ENCODE results near the gene CRYL1. TPM values are rescaled to one million over a fixed set of nuclear protein-coding genes. Genes with fewer than 3 reads are reported as not detected.

CRYL1 gene
- total and polyA plus RNA-seq, 2 of the 8 experiments (the other 6 are each of a cell fraction or from before 2014, with no cell fraction given): 1.9 to 6.4 TPM

DNA sequence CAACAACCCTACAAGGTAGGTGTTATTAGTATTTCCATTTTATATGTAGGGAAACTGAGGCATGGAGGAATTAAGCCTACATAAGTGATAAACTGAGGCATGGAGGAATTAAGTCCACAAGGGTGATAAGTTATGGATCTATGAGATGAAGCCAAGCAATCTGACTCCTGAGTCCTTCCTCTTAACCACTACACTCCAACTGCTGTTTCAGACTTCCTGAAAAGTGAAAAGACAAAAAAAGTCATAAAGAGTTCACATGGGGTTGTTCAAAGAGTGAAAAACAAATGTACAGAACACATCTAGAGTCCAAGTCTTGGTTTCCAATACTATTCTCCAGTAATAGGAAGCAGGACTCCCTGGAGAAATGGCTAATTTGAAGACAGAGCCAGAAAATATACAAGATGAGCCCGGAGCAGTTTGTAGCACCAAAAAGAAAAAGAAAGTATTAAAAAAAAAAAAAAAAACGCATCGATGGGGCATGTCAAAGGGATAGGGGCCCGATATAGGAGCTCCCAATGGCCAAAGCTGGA is 12.1 kb downstream of the CRYL1 start:
- no peak overlapping the region for H3K4ac ChIP-seq (replicated peaks; ENCODE audit: insufficient read length, low read depth, low read length)
- H3K4me1 ChIP-seq (replicated peaks in 1 of 4; ENCODE audit: control insufficient read depth in 3 of 4, insufficient read depth in 4 of 4, low read length in 3 of 4): peaks cover 0 to 8% (median 3%) of the 10 kb centered on the region in 4 experiments; a peak in 4 of 7 replicates
- DNase-seq (ENCODE audit: low read depth in 1 of 2, low spot score in 2 of 2) (no peak), FAIRE-seq (no peak)
- H4K20me1 ChIP-seq (replicated peaks in 1 of 2; ENCODE audit: control insufficient read depth in 1 of 2, insufficient read depth in 2 of 2, low read length in 2 of 2): no peaks in the 10 kb centered on the region
- H4K91ac ChIP-seq (replicated peaks; ENCODE audit: insufficient read length, low read length): no peak overlapping the region
- H3K18ac ChIP-seq (ENCODE audit: extremely low read depth, low read length): no peak overlapping the region
- H2BK5ac ChIP-seq (ENCODE audit: low read depth, low read length): no peak overlapping the region
- no peak overlapping the region for H3K9ac ChIP-seq (replicated peaks in 1 of 4; ENCODE audit: extremely low read depth in 1 of 4, low read depth in 3 of 4, low read length in 3 of 4)
- no peak overlapping the region for H3K4me2 ChIP-seq (ENCODE audit: insufficient read depth in 1 of 2, low read depth in 2 of 2, low read length in 2 of 2)
- H2AFZ ChIP-seq (ENCODE audit: low read length): no peak overlapping the region
- no peak overlapping the region for H4K8ac ChIP-seq (ENCODE audit: extremely low read depth, insufficient read depth, low read length)
- ChIA-PET POLR2A (ENCODE audit: partially characterized antibody) (no interaction called here), CTCF (ENCODE audit: partially characterized antibody) (no interaction called here)
- H2AK5ac ChIP-seq (ENCODE audit: low read depth, low read length): no peak overlapping the region
- H2BK15ac ChIP-seq (ENCODE audit: low read length): no peak overlapping the region
- H4K5ac ChIP-seq (ENCODE audit: insufficient read length, low read depth, low read length): no peak overlapping the region
- WGBS, 2 experiments (ENCODE audit: extremely low coverage in 1 of 2, insufficient coverage in 1 of 2, insufficient read length in 1 of 2, insufficient replicate concordance in 2 of 2, low coverage in 1 of 2, low lambda C conversion rate in 2 of 2, missing lambda C conversion rate in 1 of 2): 100% methylated on average over 2 of the region's 4 CpGs; no CpG with 5 or more reads in 1 of the 2 experiments
- H3K79me2 ChIP-seq (ENCODE audit: control insufficient read depth in 1 of 2, insufficient read depth in 2 of 2, low read length in 2 of 2): no peaks in the 10 kb centered on the region
- H3K23ac ChIP-seq (ENCODE audit: insufficient read length): no peak overlapping the region
- no peaks in the 10 kb centered on the region; a peak in 1 of 4 replicates for H3K9me3 ChIP-seq (ENCODE audit: insufficient read depth in 2 of 2, low read depth in 1 of 2, low read length in 1 of 2)
- no peak overlapping the region for H3K4me3 ChIP-seq (ENCODE audit: extremely low read depth in 1 of 4, insufficient read depth in 2 of 4, low read depth in 3 of 4, low read length in 4 of 4)
- no peak overlapping the region for H3K27ac ChIP-seq (ENCODE audit: low read depth, low read length)
- no peak overlapping the region for H3K56ac ChIP-seq (replicated peaks; ENCODE audit: insufficient read length, low read depth, low read length)
- H2BK12ac ChIP-seq (ENCODE audit: low read depth, low read length): no peak overlapping the region
- H3K79me1 ChIP-seq (ENCODE audit: low read depth, low read length): no peaks in the 10 kb centered on the region
- H3K23me2 ChIP-seq (ENCODE audit: low read depth, low read length): no peaks in the 10 kb centered on the region; the same call in 1 of the 2 replicates
- H2BK120ac ChIP-seq (replicated peaks; ENCODE audit: low read depth, low read length): no peak overlapping the region
- H3K36me3 ChIP-seq (ENCODE audit: control insufficient read depth in 2 of 4, insufficient read depth in 4 of 4, low read length in 3 of 4): no peaks in the 10 kb centered on the region
- H3K27me3 ChIP-seq (replicated peaks in 1 of 4; ENCODE audit: control insufficient read depth in 3 of 4, extremely low read depth in 1 of 4, insufficient read depth in 3 of 4, low read length in 3 of 4): no peaks in the 10 kb centered on the region
- H3K14ac ChIP-seq (ENCODE audit: insufficient read length): no peak overlapping the region
- H2BK20ac ChIP-seq (ENCODE audit: low read length): no peak overlapping the region
- TF ChIP-seq SIRT6 (IDR thresholded peaks at IDR 0.05; ENCODE audit: low read length): no peak
- no peak for TF ChIP-seq HDAC6 (IDR thresholded peaks at IDR 0.05; ENCODE audit: low read depth, low read length)
- no peak for TF ChIP-seq ZNF274 (IDR thresholded peaks at IDR 0.05; ENCODE audit: borderline replicate concordance, extremely low read depth, low read length)
- no peak for TF ChIP-seq CREB1 (IDR thresholded peaks at IDR 0.05)
- TF ChIP-seq HDAC2 (IDR thresholded peaks at IDR 0.05; ENCODE audit: borderline replicate concordance in 1 of 2, low read depth in 2 of 2, low read length in 2 of 2): no peak
- TF ChIP-seq SAP30 (IDR thresholded peaks at IDR 0.05; ENCODE audit: insufficient read depth, insufficient replicate concordance, low read length): no peak
- no peak for TF ChIP-seq POLR2A (IDR thresholded peaks at IDR 0.05; ENCODE audit: control extremely low read depth in 1 of 2, low read depth in 2 of 2, low read length in 2 of 2)
- TF ChIP-seq, protein P1, sequence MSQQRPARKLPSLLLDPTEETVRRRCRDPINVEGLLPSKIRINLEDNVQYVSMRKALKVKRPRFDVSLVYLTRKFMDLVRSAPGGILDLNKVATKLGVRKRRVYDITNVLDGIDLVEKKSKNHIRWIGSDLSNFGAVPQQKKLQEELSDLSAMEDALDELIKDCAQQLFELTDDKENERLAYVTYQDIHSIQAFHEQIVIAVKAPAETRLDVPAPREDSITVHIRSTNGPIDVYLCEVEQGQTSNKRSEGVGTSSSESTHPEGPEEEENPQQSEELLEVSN (IDR thresholded peaks at IDR 0.05): no peak
- no peak for TF ChIP-seq RXRA (IDR thresholded peaks at IDR 0.05; ENCODE audit: insufficient read depth, low read depth, low read length)
- no peak for TF ChIP-seq SP4 (IDR thresholded peaks at IDR 0.05; ENCODE audit: low read length)
- TF ChIP-seq TAF1 (IDR thresholded peaks at IDR 0.05; ENCODE audit: low read depth, low read length): no peak
- no peak for TF ChIP-seq SIN3A (conservative IDR thresholded peaks at IDR 0.05 in 1 of 2, IDR thresholded peaks at IDR 0.05 in 1 of 2; ENCODE audit: low read depth in 1 of 2, low read length in 2 of 2)
- no peak for TF ChIP-seq TCF12 (IDR thresholded peaks at IDR 0.05; ENCODE audit: low read depth, low read length)
